HCT116 (cell line): Measurements from ENCODE around the gene RPL38.

Experiments
- YY1 ChIP-seq: IDR thresholded peaks from 2 replicates; pipeline ENCODE4 v1.6.1; 2011; ENCODE audit warnings: low read length, low read depth, moderate library complexity, mild to moderate bottlenecking; ENCODE audit not compliant: insufficient replicate concordance; ENCODE audit errors: extremely low read depth
- TF ChIP-seq, protein P1 (sequence below), 3 experiments: fragments of 200-600 bp in 1 of 3; sonication (generic) in 1 of 3; IDR thresholded peaks in 2 of 3; conservative IDR thresholded peaks in 1 of 3; 2 replicates each; pipeline ENCODE4 v1.5.1; 2012 to 2017; ENCODE audit warnings: low read depth in 2 of 3, low read length in 2 of 3, antibody characterized with exemption in 1 of 3, borderline replicate concordance in 1 of 3, control low read depth in 1 of 3, mild to moderate bottlenecking in 1 of 3, mixed read lengths in 1 of 3, mixed run types in 1 of 3, moderate library complexity in 1 of 3; ENCODE audit not compliant: insufficient read depth in 1 of 3

DNA sequence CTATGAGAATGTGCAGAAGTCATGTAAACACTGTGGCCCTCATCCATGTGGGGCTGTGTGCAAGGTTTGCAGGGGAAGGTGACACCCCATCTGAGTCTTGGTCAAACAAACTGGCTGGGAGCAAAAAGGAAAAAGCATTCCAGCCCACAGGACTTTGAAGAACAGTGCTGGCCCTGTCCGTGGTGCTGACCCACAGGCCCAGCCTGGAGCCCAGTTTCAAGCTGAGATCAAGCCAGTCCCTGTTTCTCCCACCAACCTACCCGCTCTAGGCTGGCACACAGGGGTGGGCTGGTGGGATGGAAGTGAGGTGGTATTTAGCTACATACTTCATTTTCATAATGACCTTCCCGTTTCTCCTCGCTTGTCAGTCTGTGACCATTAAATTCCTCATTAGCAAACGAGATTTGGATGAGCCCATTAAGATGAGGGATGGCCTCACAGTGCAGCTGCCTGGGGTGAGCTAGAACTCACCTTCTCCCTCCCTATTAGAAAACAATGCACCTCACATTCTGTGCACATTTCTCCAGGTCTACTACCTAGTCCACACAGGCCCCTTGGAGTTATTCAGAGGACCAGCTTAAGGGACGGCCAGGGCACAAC, 12.6 kb upstream of the RPL38 start:
- TF ChIP-seq, protein P1, sequence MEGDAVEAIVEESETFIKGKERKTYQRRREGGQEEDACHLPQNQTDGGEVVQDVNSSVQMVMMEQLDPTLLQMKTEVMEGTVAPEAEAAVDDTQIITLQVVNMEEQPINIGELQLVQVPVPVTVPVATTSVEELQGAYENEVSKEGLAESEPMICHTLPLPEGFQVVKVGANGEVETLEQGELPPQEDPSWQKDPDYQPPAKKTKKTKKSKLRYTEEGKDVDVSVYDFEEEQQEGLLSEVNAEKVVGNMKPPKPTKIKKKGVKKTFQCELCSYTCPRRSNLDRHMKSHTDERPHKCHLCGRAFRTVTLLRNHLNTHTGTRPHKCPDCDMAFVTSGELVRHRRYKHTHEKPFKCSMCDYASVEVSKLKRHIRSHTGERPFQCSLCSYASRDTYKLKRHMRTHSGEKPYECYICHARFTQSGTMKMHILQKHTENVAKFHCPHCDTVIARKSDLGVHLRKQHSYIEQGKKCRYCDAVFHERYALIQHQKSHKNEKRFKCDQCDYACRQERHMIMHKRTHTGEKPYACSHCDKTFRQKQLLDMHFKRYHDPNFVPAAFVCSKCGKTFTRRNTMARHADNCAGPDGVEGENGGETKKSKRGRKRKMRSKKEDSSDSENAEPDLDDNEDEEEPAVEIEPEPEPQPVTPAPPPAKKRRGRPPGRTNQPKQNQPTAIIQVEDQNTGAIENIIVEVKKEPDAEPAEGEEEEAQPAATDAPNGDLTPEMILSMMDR (IDR thresholded peaks at IDR 0.05 in 2 of 3, conservative IDR thresholded peaks at IDR 0.05 in 1 of 3; ENCODE audit: borderline replicate concordance in 1 of 3, insufficient read depth in 1 of 3, low read depth in 2 of 3, low read length in 2 of 3), result no peak
- TF ChIP-seq YY1, result no peak
